ENCODE measurements around the gene KRAS.

Gene KRAS

GRCh38 chr12:25186038-25186787 lies 64.5 kb downstream of the KRAS start:
- no peak for DNase-seq (ENCODE audit: low read depth, low spot score)
- H3K4me3 ChIP-seq (ENCODE audit: low read depth, low read length) = no peak overlapping the region
- TF ChIP-seq, protein P1, sequence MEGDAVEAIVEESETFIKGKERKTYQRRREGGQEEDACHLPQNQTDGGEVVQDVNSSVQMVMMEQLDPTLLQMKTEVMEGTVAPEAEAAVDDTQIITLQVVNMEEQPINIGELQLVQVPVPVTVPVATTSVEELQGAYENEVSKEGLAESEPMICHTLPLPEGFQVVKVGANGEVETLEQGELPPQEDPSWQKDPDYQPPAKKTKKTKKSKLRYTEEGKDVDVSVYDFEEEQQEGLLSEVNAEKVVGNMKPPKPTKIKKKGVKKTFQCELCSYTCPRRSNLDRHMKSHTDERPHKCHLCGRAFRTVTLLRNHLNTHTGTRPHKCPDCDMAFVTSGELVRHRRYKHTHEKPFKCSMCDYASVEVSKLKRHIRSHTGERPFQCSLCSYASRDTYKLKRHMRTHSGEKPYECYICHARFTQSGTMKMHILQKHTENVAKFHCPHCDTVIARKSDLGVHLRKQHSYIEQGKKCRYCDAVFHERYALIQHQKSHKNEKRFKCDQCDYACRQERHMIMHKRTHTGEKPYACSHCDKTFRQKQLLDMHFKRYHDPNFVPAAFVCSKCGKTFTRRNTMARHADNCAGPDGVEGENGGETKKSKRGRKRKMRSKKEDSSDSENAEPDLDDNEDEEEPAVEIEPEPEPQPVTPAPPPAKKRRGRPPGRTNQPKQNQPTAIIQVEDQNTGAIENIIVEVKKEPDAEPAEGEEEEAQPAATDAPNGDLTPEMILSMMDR (IDR thresholded peaks at IDR 0.05; ENCODE audit: low read depth, low read length) = no peak
- in situ Hi-C loops (cut with HindIII; ENCODE audit: low sequenced_read_pairs) = no loop called here

DNA sequence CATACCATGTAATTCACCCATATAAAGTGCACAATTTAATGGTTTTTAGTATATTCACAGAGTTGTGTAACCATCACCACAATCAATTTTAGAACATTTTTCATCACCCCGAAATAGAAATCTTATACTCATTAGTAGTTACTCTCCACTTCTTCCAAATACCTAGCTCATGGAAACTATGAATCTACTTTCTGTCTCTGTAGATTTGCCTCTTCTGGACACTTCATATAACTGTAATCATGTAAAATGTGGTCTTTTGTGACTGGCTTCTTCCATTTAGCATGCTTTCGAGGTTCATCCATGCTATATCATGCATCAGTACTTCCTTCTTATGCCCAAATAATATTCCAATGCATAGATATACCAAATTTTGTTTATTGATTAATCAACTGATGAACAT lies 66.6 kb downstream of the KRAS start:
- no peak for DNase-seq (ENCODE audit: low read depth, low spot score)
- in situ Hi-C loops (cut with HindIII; ENCODE audit: low sequenced_read_pairs) = no loop called here
- TF ChIP-seq, protein P1 (IDR thresholded peaks at IDR 0.05; ENCODE audit: low read depth, low read length) = no peak
- no peak overlapping the region for H3K4me3 ChIP-seq (ENCODE audit: low read depth, low read length)

DNA sequence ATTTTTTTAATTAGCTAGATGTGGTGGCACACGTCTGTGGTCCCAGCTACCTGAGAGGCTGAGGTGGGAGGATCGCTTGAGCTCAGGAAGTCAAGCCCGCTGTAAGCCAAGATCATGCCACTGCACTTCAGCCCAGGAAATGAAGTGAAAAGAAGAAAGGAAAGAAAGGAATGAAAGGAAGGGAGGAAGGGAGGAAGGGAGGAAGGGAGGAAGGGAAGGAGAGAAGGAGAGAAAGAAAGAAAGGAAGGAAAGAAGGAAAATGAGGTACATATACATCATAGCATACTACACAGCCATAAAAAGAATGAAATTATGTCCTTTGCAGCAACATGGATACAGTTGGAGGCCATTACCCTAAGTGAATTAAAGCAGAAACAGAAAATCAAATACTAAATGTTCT lies 68.0 kb downstream of the KRAS start:
- no peak overlapping the region for H3K4me3 ChIP-seq (ENCODE audit: low read depth, low read length)
- DNase-seq (ENCODE audit: low read depth, low spot score) = no peak
- in situ Hi-C loops (cut with HindIII; ENCODE audit: low sequenced_read_pairs) = no loop called here
- TF ChIP-seq, protein P1 (IDR thresholded peaks at IDR 0.05; ENCODE audit: low read depth, low read length) = no peak

- DNase-seq (ENCODE audit: low read depth, low spot score) = no peak
- no peak overlapping the region for H3K4me3 ChIP-seq (ENCODE audit: low read depth, low read length)
- TF ChIP-seq, protein P1 (IDR thresholded peaks at IDR 0.05; ENCODE audit: low read depth, low read length) = no peak
- in situ Hi-C loops (cut with HindIII; ENCODE audit: low sequenced_read_pairs) = no loop called here
Observed at GRCh38 chr12:25162866-25163265, 87.9 kb downstream of the KRAS start.

GRCh38 chr12:25156061-25156460 lies 94.7 kb downstream of the KRAS start:
- no peak for DNase-seq (ENCODE audit: low read depth, low spot score)
- no peak overlapping the region for H3K4me3 ChIP-seq (ENCODE audit: low read depth, low read length)

GRCh38 chr12:25155022-25155576 lies 95.6 kb downstream of the KRAS start:
- DNase-seq (ENCODE audit: low read depth, low spot score) = peak; percentile 64
- H3K4me3 ChIP-seq (ENCODE audit: low read depth, low read length) = no peak overlapping the region
- in situ Hi-C loops (cut with HindIII; ENCODE audit: low sequenced_read_pairs) = no loop called here
- TF ChIP-seq, protein P1 (IDR thresholded peaks at IDR 0.05; ENCODE audit: low read depth, low read length) = peak; percentile 67

More at GRCh38 chr12:25156061-25156460, 94.7 kb downstream of the KRAS start:
- TF ChIP-seq, protein P1 (IDR thresholded peaks at IDR 0.05; ENCODE audit: low read depth, low read length) = no peak
- in situ Hi-C loops (cut with HindIII; ENCODE audit: low sequenced_read_pairs) = no loop called here
